Activated gamma-delta T cell treated with Interleukin-2 at 50 U/mL for 16 hours (primary cell): ENCODE results near the gene GTF3C4.

Experiments used
- DNase-seq: peaks from one replicate; pipeline ENCODE4 v3.0.0-alpha.2; 2020

The GTF3C4 gene

GRCh38 chr9:132670457-132671391, at the start of gene GTF3C4:
Gene GTF3C4 (plus strand): TSS chr9:132670464. CDS start chr9:132670599, 135 bp downstream.
- DNase-seq = peak; percentile 57

GRCh38 chr9:132622159-132622558, 48.1 kb upstream of the GTF3C4 start:
- no peak for DNase-seq

- DNase-seq = no peak
Measured at GRCh38 chr9:132626285-132626684, 44.0 kb upstream of the GTF3C4 start.

- no peak for DNase-seq
Measured at GRCh38 chr9:132627106-132627505, 43.2 kb upstream of the GTF3C4 start.

GRCh38 chr9:132627594-132627993, 42.7 kb upstream of the GTF3C4 start:
- DNase-seq = no peak

GRCh38 chr9:132628746-132629145, 41.5 kb upstream of the GTF3C4 start:
- DNase-seq = no peak

GRCh38 chr9:132630116-132630515, 40.1 kb upstream of the GTF3C4 start:
- DNase-seq = no peak

- no peak for DNase-seq
Measured at GRCh38 chr9:132630811-132631210, 39.5 kb upstream of the GTF3C4 start.

- DNase-seq = no peak
Measured at GRCh38 chr9:132631280-132631679, 39.0 kb upstream of the GTF3C4 start.

- no peak for DNase-seq
Measured at GRCh38 chr9:132631685-132632084, 38.6 kb upstream of the GTF3C4 start.

- no peak for DNase-seq
Measured at GRCh38 chr9:132632413-132633129, 37.7 kb upstream of the GTF3C4 start.

- DNase-seq = no peak
Measured at GRCh38 chr9:132634327-132634726, 35.9 kb upstream of the GTF3C4 start.

- DNase-seq = no peak
Measured at GRCh38 chr9:132637351-132637750, 32.9 kb upstream of the GTF3C4 start.

GRCh38 chr9:132637801-132638200, 32.5 kb upstream of the GTF3C4 start:
- DNase-seq = no peak

GRCh38 chr9:132638240-132638639, 32.0 kb upstream of the GTF3C4 start:
- no peak for DNase-seq

GRCh38 chr9:132639322-132639721, 30.9 kb upstream of the GTF3C4 start:
- DNase-seq = no peak

GRCh38 chr9:132641216-132641615, 29.0 kb upstream of the GTF3C4 start:
- no peak for DNase-seq

- no peak for DNase-seq
Measured at GRCh38 chr9:132644251-132644650, 26.0 kb upstream of the GTF3C4 start.

- DNase-seq = no peak
Measured at GRCh38 chr9:132645306-132645705, 25.0 kb upstream of the GTF3C4 start.

GRCh38 chr9:132645711-132646110, 24.6 kb upstream of the GTF3C4 start:
- DNase-seq = no peak

- DNase-seq = no peak
Measured at GRCh38 chr9:132646726-132647125, 23.5 kb upstream of the GTF3C4 start.

- DNase-seq = no peak
Measured at GRCh38 chr9:132647355-132647754, 22.9 kb upstream of the GTF3C4 start.

GRCh38 chr9:132647806-132648205, 22.5 kb upstream of the GTF3C4 start:
- no peak for DNase-seq

GRCh38 chr9:132648283-132648682, 22.0 kb upstream of the GTF3C4 start:
- DNase-seq = no peak
